ENCODE data around the gene CTNNBL1. TPM values are rescaled to one million over a fixed set of nuclear protein-coding genes. Genes with fewer than 3 reads are reported as not detected.

CTNNBL1 gene
- total RNA-seq, 4 donors from 2014 or later = 11.5 to 57.2 (median 35.2) TPM

DNA sequence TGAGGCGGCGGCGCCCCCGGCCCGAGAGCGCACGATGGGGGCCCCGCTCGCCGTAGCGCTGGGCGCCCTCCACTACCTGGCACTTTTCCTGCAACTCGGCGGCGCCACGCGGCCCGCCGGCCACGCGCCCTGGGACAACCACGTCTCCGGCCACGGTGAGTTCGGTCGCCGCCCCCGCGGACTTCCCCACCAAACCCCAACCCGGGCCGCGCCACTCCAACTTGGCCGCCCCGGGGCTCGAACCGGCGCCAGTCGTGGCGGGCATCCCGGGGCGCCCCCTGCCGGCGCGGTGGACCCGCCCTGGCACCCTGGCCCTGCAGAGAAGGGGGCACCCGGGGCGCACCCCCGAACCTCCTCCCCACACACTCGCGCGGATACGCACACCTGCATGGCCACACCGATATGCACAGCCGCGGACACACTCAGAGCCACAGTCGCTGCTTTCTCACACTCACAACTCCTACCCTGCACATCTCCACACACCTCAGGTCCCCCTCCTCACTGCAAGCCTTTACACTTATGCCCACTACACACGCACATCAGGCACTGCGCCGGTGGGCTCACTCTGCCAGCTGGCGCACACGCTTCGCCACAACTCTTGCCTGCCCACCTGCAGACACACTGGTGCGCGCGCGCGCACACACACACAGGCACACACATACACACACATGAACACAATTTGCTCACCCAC is 209.6 kb downstream of the CTNNBL1 start:
- H3K27ac ChIP-seq = no peak overlapping the region
- DNase-seq = no peak
- intact Hi-C loops (cut with DNase I; ENCODE audit: low total_unique reads) = no loop called here

GRCh38 chr20:37904008-37904642 is 210.3 kb downstream of the CTNNBL1 start:
- no peak overlapping the region for H3K4me3 ChIP-seq
- H3K27me3 ChIP-seq = peaks cover 0 to 5% of the 10 kb centered on the region in 2 donors
- no peaks in the 10 kb centered on the region for H3K9me3 ChIP-seq
- no peak for DNase-seq
- intact Hi-C loops (cut with DNase I; ENCODE audit: low total_unique reads) = no loop called here
- no peak for TF ChIP-seq POLR2A (IDR thresholded peaks at IDR 0.05)
- TF ChIP-seq CTCF (IDR thresholded peaks at IDR 0.05) = no peak
- no peak overlapping the region for H3K27ac ChIP-seq
- peaks cover 0 to 5% of the 10 kb centered on the region in 2 donors for H3K4me1 ChIP-seq
- H3K36me3 ChIP-seq = no peaks in the 10 kb centered on the region

More for the DNA sequence above, 209.6 kb downstream of the CTNNBL1 start:
- Histone ChIP-seq H3K9me3 (no peaks in the 10 kb centered on the region), H3K27me3 (peaks cover 0 to 5% of the 10 kb centered on the region in 2 donors), H3K4me3 (no peak overlapping the region), H3K36me3 (no peaks in the 10 kb centered on the region), H3K4me1 (peaks cover 0 to 5% of the 10 kb centered on the region in 2 donors)
- TF ChIP-seq CTCF (IDR thresholded peaks at IDR 0.05) = no peak
- TF ChIP-seq POLR2A (IDR thresholded peaks at IDR 0.05) = no peak

GRCh38 chr20:37904845-37905373 is 211.1 kb downstream of the CTNNBL1 start:
- intact Hi-C loops (cut with DNase I; ENCODE audit: low total_unique reads) = no loop called here
- no peaks in the 10 kb centered on the region for H3K36me3 ChIP-seq
- H3K4me1 ChIP-seq = peaks cover 0 to 5% of the 10 kb centered on the region in 2 donors
- H3K4me3 ChIP-seq = no peak overlapping the region
- TF ChIP-seq POLR2A (IDR thresholded peaks at IDR 0.05) = no peak
- TF ChIP-seq CTCF (IDR thresholded peaks at IDR 0.05) = no peak
- no peak overlapping the region for H3K27ac ChIP-seq
- DNase-seq = no peak
- H3K9me3 ChIP-seq = no peaks in the 10 kb centered on the region
- peaks cover 0 to 5% of the 10 kb centered on the region in 2 donors for H3K27me3 ChIP-seq

DNA sequence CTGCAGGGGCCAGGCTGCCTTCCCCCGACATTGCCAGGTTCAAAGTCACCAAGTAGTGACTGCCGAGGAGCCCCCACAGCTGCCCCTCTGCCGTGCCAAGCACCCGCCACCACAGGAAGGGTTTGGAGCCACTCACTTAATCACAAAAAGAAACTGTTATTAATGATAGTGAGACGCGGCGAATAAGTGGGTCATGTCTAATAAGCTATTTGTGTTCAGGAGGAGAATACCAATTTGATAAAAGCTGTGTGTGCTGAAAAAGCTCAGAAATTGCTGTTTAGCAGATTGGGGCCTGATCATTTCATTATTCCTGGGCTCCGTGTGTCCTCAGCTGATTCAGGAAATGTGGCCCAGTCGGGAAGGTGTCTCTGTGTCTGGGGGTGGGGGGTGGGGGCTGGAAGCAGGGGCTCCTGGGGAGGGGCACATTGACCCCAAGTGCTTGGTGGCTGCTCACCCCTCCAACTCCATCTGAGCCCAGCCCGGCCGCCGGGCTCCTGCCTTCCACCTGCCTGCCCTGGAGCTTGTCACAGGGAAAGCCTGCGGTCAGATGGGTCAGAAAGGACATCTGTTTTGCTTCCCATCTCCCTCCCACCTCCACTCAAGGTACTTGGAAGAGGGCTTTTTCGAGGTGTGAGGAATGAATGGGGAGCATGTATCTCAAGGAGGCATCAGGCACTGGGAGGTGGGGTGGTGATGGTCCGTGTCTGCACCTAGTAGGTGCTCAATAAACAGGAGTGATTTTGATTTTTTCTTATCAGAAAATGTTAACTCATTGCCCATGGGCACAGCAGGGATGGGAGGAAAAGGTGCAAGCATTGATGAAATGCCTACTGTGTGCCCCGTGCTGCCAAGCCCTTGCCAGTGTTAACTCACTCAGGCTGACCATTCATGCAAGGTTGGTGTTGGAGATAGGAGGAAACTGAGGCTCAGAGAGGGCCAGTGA is 212.1 kb downstream of the CTNNBL1 start:
- no peak overlapping the region for H3K27ac ChIP-seq
- peaks cover 0 to 5% of the 10 kb centered on the region in 2 donors for H3K4me1 ChIP-seq
- TF ChIP-seq POLR2A (IDR thresholded peaks at IDR 0.05) (no peak), CTCF (IDR thresholded peaks at IDR 0.05) (no peak)
- H3K4me3 ChIP-seq = no peak overlapping the region
- intact Hi-C loops (cut with DNase I; ENCODE audit: low total_unique reads) = no loop called here
- DNase-seq = no peak
- H3K27me3 ChIP-seq = peaks cover 0 to 5% of the 10 kb centered on the region in 2 donors
- no peaks in the 10 kb centered on the region for H3K9me3 ChIP-seq
- H3K36me3 ChIP-seq = no peaks in the 10 kb centered on the region

All from uterus (tissue), 4 donors.